ENCODE measurements around the gene MARVELD3.

The MARVELD3 gene

GRCh38 chr16:71659471-71659870 lies 33.5 kb downstream of the MARVELD3 start:
- no peak overlapping the region for H3K27ac ChIP-seq (ENCODE audit: low read length, poor library complexity, severe bottlenecking)
- H3K4me3 ChIP-seq (ENCODE audit: insufficient read depth in 1 of 2, low read depth in 1 of 2, low read length in 2 of 2) = no peak overlapping the region
- H2BK15ac ChIP-seq (ENCODE audit: low read depth, poor library complexity, severe bottlenecking) = no peak overlapping the region
- H3K79me1 ChIP-seq (replicated peaks; ENCODE audit: low read length, poor library complexity, severe bottlenecking) = peaks cover 3% of the 10 kb centered on the region
- H2AK5ac ChIP-seq (ENCODE audit: low read length, severe bottlenecking) = no peak overlapping the region
- no peaks in the 10 kb centered on the region for H3K4me1 ChIP-seq (ENCODE audit: control insufficient read depth, insufficient read depth, low read depth, low read length)
- H2AFZ ChIP-seq (ENCODE audit: low read depth, low read length) = no peak overlapping the region
- H3K36me3 ChIP-seq (ENCODE audit: control insufficient read depth in 1 of 2, insufficient read depth in 2 of 2, low read depth in 1 of 2, low read length in 2 of 2) = peaks cover 22 to 51% of the 10 kb centered on the region in 2 experiments
- H2BK120ac ChIP-seq (ENCODE audit: low read depth, low read length) = no peak overlapping the region
- DNase-seq = no peak
- H3K14ac ChIP-seq (ENCODE audit: low read length in 2 of 2) = no peak overlapping the region
- H3K27me3 ChIP-seq (ENCODE audit: control insufficient read depth in 1 of 2, insufficient read depth in 1 of 2, low read length in 2 of 2) = no peaks in the 10 kb centered on the region
- 100% methylated on average over 2 of the region's 2 CpGs for WGBS
- no peak overlapping the region for H2BK5ac ChIP-seq (ENCODE audit: low read depth, low read length, poor library complexity, severe bottlenecking)
- H3K4me2 ChIP-seq (ENCODE audit: low read length, poor library complexity, severe bottlenecking) = no peak overlapping the region
- no peak overlapping the region for H3K9ac ChIP-seq (ENCODE audit: low read length)
- no peak overlapping the region for H3K23ac ChIP-seq (ENCODE audit: low read length in 2 of 2)
- no peak overlapping the region for H4K91ac ChIP-seq (ENCODE audit: low read length)
- H3K9me3 ChIP-seq (ENCODE audit: control insufficient read depth, low read length) = no peaks in the 10 kb centered on the region
- no peak overlapping the region for H4K8ac ChIP-seq (ENCODE audit: low read length)
- no peak overlapping the region for H2BK12ac ChIP-seq (ENCODE audit: low read length in 2 of 2)
- H3K18ac ChIP-seq (ENCODE audit: low read depth in 1 of 2, low read length in 2 of 2) = no peak overlapping the region
- H3K4ac ChIP-seq (ENCODE audit: low read depth in 1 of 2, low read length in 2 of 2) = no peak overlapping the region

GRCh38 chr16:71666264-71666663 lies 40.3 kb downstream of the MARVELD3 start:
- Histone ChIP-seq H4K8ac (ENCODE audit: low read length) (no peak overlapping the region), H2BK120ac (ENCODE audit: low read depth, low read length) (no peak overlapping the region), H3K18ac (ENCODE audit: low read depth in 1 of 2, low read length in 2 of 2) (no peak overlapping the region), H2AFZ (ENCODE audit: low read depth, low read length) (no peak overlapping the region), H3K14ac (ENCODE audit: low read length in 2 of 2) (no peak overlapping the region), H4K91ac (ENCODE audit: low read length) (no peak overlapping the region), H2BK12ac (ENCODE audit: low read length in 2 of 2) (no peak overlapping the region), H3K27ac (ENCODE audit: low read length, poor library complexity, severe bottlenecking) (no peak overlapping the region), H2BK15ac (ENCODE audit: low read depth, poor library complexity, severe bottlenecking) (no peak overlapping the region), H3K9ac (ENCODE audit: low read length) (no peak overlapping the region), H3K27me3 (ENCODE audit: control insufficient read depth in 1 of 2, insufficient read depth in 1 of 2, low read length in 2 of 2) (no peaks in the 10 kb centered on the region), H3K4me3 (ENCODE audit: insufficient read depth in 1 of 2, low read depth in 1 of 2, low read length in 2 of 2) (no peak overlapping the region), H2BK5ac (ENCODE audit: low read depth, low read length, poor library complexity, severe bottlenecking) (no peak overlapping the region), H3K36me3 (ENCODE audit: control insufficient read depth in 1 of 2, insufficient read depth in 2 of 2, low read depth in 1 of 2, low read length in 2 of 2) (peaks cover 28 to 82% of the 10 kb centered on the region in 2 experiments), H3K4me1 (ENCODE audit: control insufficient read depth, insufficient read depth, low read depth, low read length) (no peaks in the 10 kb centered on the region), H3K9me3 (ENCODE audit: control insufficient read depth, low read length) (no peaks in the 10 kb centered on the region), H3K4ac (ENCODE audit: low read depth in 1 of 2, low read length in 2 of 2) (no peak overlapping the region), H3K4me2 (ENCODE audit: low read length, poor library complexity, severe bottlenecking) (no peak overlapping the region), H2AK5ac (ENCODE audit: low read length, severe bottlenecking) (no peak overlapping the region), H3K79me1 (replicated peaks; ENCODE audit: low read length, poor library complexity, severe bottlenecking) (peaks cover 5% of the 10 kb centered on the region), H3K23ac (ENCODE audit: low read length in 2 of 2) (no peak overlapping the region)
- no peak for DNase-seq
- WGBS = 100% methylated on average over 1 of the region's 1 CpG

GRCh38 chr16:71666928-71667707 lies 41.1 kb downstream of the MARVELD3 start:
- H3K4ac ChIP-seq (ENCODE audit: low read depth in 1 of 2, low read length in 2 of 2) = no peak overlapping the region
- H4K8ac ChIP-seq (ENCODE audit: low read length) = no peak overlapping the region
- H3K79me1 ChIP-seq (replicated peaks; ENCODE audit: low read length, poor library complexity, severe bottlenecking) = peaks cover 5% of the 10 kb centered on the region
- no peak overlapping the region for H2BK15ac ChIP-seq (ENCODE audit: low read depth, poor library complexity, severe bottlenecking)
- DNase-seq = no peak
- no peak overlapping the region for H3K23ac ChIP-seq (ENCODE audit: low read length in 2 of 2)
- no peak overlapping the region for H3K14ac ChIP-seq (ENCODE audit: low read length in 2 of 2)
- H3K4me1 ChIP-seq (ENCODE audit: control insufficient read depth, insufficient read depth, low read depth, low read length) = no peaks in the 10 kb centered on the region
- peaks cover 23 to 85% of the 10 kb centered on the region in 2 experiments for H3K36me3 ChIP-seq (ENCODE audit: control insufficient read depth in 1 of 2, insufficient read depth in 2 of 2, low read depth in 1 of 2, low read length in 2 of 2)
- H2BK120ac ChIP-seq (ENCODE audit: low read depth, low read length) = no peak overlapping the region
- no peak overlapping the region for H4K91ac ChIP-seq (ENCODE audit: low read length)
- H3K9ac ChIP-seq (ENCODE audit: low read length) = no peak overlapping the region
- WGBS = 91% methylated on average over 4 of the region's 4 CpGs
- no peak overlapping the region for H2AK5ac ChIP-seq (ENCODE audit: low read length, severe bottlenecking)
- H2AFZ ChIP-seq (ENCODE audit: low read depth, low read length) = no peak overlapping the region
- no peak overlapping the region for H3K4me3 ChIP-seq (ENCODE audit: insufficient read depth in 1 of 2, low read depth in 1 of 2, low read length in 2 of 2)
- H2BK12ac ChIP-seq (ENCODE audit: low read length in 2 of 2) = no peak overlapping the region
- H3K27me3 ChIP-seq (ENCODE audit: control insufficient read depth in 1 of 2, insufficient read depth in 1 of 2, low read length in 2 of 2) = no peaks in the 10 kb centered on the region
- no peaks in the 10 kb centered on the region for H3K9me3 ChIP-seq (ENCODE audit: control insufficient read depth, low read length)
- H3K18ac ChIP-seq (ENCODE audit: low read depth in 1 of 2, low read length in 2 of 2) = no peak overlapping the region
- no peak overlapping the region for H3K4me2 ChIP-seq (ENCODE audit: low read length, poor library complexity, severe bottlenecking)
- H3K27ac ChIP-seq (ENCODE audit: low read length, poor library complexity, severe bottlenecking) = no peak overlapping the region
- no peak overlapping the region for H2BK5ac ChIP-seq (ENCODE audit: low read depth, low read length, poor library complexity, severe bottlenecking)

GRCh38 chr16:71669926-71670536 lies 44.0 kb downstream of the MARVELD3 start:
- H2AK5ac ChIP-seq (ENCODE audit: low read length, severe bottlenecking) = no peak overlapping the region
- no peak overlapping the region for H2BK15ac ChIP-seq (ENCODE audit: low read depth, poor library complexity, severe bottlenecking)
- H3K23ac ChIP-seq (ENCODE audit: low read length in 2 of 2) = no peak overlapping the region
- H3K36me3 ChIP-seq (ENCODE audit: control insufficient read depth in 1 of 2, insufficient read depth in 2 of 2, low read depth in 1 of 2, low read length in 2 of 2) = peaks cover 17 to 89% of the 10 kb centered on the region in 2 experiments
- H2BK120ac ChIP-seq (ENCODE audit: low read depth, low read length) = no peak overlapping the region
- H3K4me3 ChIP-seq (ENCODE audit: insufficient read depth in 1 of 2, low read depth in 1 of 2, low read length in 2 of 2) = no peak overlapping the region
- H3K4me2 ChIP-seq (ENCODE audit: low read length, poor library complexity, severe bottlenecking) = no peak overlapping the region
- WGBS = 94% methylated on average over 4 of the region's 6 CpGs
- no peak overlapping the region for H3K27ac ChIP-seq (ENCODE audit: low read length, poor library complexity, severe bottlenecking)
- no peaks in the 10 kb centered on the region for H3K27me3 ChIP-seq (ENCODE audit: control insufficient read depth in 1 of 2, insufficient read depth in 1 of 2, low read length in 2 of 2)
- no peak overlapping the region for H3K4ac ChIP-seq (ENCODE audit: low read depth in 1 of 2, low read length in 2 of 2)
- H2BK12ac ChIP-seq (ENCODE audit: low read length in 2 of 2) = no peak overlapping the region
- H3K14ac ChIP-seq (ENCODE audit: low read length in 2 of 2) = no peak overlapping the region
- H3K4me1 ChIP-seq (ENCODE audit: control insufficient read depth, insufficient read depth, low read depth, low read length) = no peaks in the 10 kb centered on the region
- no peak overlapping the region for H2BK5ac ChIP-seq (ENCODE audit: low read depth, low read length, poor library complexity, severe bottlenecking)
- H2AFZ ChIP-seq (ENCODE audit: low read depth, low read length) = no peak overlapping the region
- H3K9me3 ChIP-seq (ENCODE audit: control insufficient read depth, low read length) = no peaks in the 10 kb centered on the region
- H3K9ac ChIP-seq (ENCODE audit: low read length) = no peak overlapping the region
- H3K18ac ChIP-seq (ENCODE audit: low read depth in 1 of 2, low read length in 2 of 2) = no peak overlapping the region
- no peak overlapping the region for H4K91ac ChIP-seq (ENCODE audit: low read length)
- DNase-seq = no peak
- H3K79me1 ChIP-seq (replicated peaks; ENCODE audit: low read length, poor library complexity, severe bottlenecking) = peaks cover 4% of the 10 kb centered on the region
- H4K8ac ChIP-seq (ENCODE audit: low read length) = no peak overlapping the region

Data from mesenchymal stem cell (in vitro differentiated cells and primary cell).